Stimulated activated CD8-positive, alpha-beta memory T cell treated with anti-CD3 and anti-CD28 coated beads, Interleukin-15, amount 100 ng/mL, for 48 hours (primary cell): ENCODE results near the gene EIF3F.
A peak's percentile ranks its signal among the peaks of the same experiment; 100 is the strongest.
"Not testable (repeated sequence)": the region's sequence is repeated elsewhere in the genome, so short reads cannot be mapped to it uniquely, and the experiment has no call there.

Source experiments
- DNase-seq, 2 donors: peaks; one replicate each; pipeline ENCODE4 v3.0.0-alpha.2; 2020; ENCODE audit warnings: low read depth in 2 of 2

The EIF3F gene

GRCh38 chr11:7986768-7987559 lies at the start of gene EIF3F:
Gene EIF3F, plus strand, starts transcription at chr11:7987337. Its CDS starts 16 bp downstream, at chr11:7987353.
- DNase-seq, result peak; percentile 75 to 79

- no peak for DNase-seq
These were observed 46.0 kb upstream of the EIF3F start for GRCh38 chr11:7941146-7941545.

GRCh38 chr11:7941608-7942007 lies 45.5 kb upstream of the EIF3F start, which contains the start of gene OR10A3:
Gene OR10A3, minus strand, starts transcription at chr11:7941708. Its CDS starts 2,188 bp downstream, at chr11:7939520.
- no peak for DNase-seq

DNA sequence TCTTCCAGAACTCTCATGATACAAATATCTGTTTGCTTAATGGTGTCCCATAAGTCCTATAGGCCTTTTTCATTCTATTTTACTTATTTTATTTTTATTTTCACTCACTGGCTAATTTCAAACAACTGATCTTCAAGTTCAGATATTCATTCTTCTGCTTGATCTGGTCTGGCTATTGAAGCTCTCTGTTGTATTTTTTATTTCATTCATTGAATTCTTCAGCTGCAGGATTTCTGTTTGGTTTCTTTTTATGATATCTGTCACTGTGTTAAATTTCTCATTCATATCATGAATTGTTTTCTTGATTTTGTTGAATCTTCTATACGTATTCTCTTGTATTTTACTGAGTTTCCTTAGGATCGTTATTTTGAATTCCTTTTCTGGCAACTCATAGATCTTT lies 43.0 kb upstream of the EIF3F start:
- no peak for DNase-seq

DNA sequence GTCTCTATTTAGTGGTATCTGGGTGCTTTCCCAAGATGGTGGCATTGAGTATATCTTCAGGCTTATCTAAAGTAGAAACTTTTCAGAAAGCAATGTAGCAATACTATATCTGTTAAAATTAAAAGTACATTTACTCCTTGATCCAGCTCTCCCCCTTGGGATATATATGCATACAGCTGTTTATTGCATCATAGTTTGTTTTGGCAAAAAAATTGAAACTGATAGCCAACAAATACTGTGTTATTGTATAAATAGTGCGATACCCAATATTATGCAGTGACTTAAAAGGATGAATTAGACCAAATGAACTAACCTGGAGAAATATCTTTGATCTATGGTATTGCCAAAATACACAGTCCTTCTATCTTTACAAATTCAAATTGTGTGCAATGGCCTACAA lies 37.2 kb upstream of the EIF3F start:
- DNase-seq, result no peak

- no peak for DNase-seq
These were observed 31.9 kb upstream of the EIF3F start for GRCh38 chr11:7955191-7955590.

DNA sequence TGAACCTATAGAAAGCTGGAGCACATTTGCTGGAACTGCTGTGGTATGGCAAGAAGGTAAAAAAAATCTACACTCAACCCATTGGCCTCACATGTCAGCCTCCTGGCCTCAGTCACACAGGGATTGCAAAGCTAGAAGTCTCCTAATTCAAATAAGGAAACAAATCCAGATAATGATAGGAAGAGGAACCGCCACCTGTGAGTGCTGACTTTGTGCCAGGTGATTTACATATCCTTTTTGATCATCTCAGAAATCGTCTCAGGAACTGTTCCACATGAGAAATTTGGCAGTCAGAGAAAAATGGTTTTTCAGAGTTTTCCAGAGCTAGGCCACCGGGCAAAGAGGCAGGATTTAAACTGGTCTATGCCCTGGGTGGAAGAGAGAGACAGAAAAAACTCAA lies 22.9 kb upstream of the EIF3F start:
- DNase-seq, result no peak

DNA sequence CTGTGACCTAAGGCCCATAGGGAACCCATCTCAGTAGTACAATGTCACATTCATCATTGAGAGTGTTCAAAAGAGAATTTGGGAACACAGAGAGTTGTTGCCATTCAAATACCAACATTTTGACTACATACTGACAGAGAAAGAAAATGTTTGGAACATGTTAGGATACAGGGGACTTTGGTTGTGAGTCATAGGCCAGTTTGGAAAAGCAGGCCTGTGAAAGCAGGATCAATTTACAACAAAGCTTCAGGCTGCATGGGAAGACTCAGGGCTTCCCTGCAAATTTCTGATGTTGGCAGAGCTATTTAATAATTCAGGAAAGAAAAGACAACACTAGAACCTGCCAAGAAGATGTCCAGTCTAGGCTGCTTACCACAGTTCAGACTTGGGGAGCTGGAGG lies 22.3 kb upstream of the EIF3F start:
- DNase-seq, result no peak

DNA sequence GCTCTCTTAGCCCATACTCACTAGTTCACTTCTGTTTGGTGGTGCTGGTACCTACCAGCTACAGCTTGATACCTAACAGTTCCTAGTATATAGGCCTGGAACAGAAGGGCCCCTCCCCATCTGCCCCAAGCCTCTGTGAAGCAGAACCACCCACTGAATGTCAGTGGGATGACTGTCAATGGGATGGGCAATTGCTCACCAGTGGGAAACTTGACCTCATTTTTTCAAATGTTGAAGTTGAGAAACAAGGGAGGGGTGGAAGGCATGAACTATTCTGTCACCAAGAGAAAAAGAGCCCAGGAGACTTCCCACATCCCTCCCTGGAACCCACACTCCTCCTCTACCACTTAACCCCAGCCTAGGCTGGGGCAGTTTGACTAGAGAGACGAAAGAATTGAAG lies 21.8 kb upstream of the EIF3F start, which contains the start of gene NLRP10:
NLRP10 (minus strand) TSS at position 62 of the 400 bp plus-strand sequence. CDS start 1,952 bp downstream, outside the sequence.
- DNase-seq, result no peak

GRCh38 chr11:7967097-7967496 lies 20.0 kb upstream of the EIF3F start:
- DNase-seq, result no peak

DNA sequence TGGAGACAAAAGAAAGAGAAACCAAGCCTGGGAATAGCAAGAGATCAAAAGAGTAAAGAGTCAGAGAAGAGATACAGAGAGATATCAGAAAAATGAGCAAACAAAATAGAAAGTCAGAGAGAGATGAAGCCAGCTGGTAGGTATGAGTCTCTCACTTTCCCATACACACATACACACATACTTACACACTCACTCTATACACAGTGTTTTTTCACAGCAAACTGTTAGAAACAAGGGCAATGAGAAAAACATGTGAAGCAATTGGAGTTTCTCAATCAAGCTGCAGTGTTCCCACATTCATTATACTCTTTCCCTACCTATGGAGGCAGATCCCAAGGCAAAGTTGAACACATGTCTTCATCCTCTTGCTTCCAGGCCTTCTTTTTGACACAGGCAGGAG lies 19.3 kb upstream of the EIF3F start:
- no peak for DNase-seq

- no peak for DNase-seq
These were observed 18.5 kb upstream of the EIF3F start for GRCh38 chr11:7968686-7969085.

GRCh38 chr11:7969756-7970646 lies 17.1 kb upstream of the EIF3F start:
- DNase-seq, result no peak

DNA sequence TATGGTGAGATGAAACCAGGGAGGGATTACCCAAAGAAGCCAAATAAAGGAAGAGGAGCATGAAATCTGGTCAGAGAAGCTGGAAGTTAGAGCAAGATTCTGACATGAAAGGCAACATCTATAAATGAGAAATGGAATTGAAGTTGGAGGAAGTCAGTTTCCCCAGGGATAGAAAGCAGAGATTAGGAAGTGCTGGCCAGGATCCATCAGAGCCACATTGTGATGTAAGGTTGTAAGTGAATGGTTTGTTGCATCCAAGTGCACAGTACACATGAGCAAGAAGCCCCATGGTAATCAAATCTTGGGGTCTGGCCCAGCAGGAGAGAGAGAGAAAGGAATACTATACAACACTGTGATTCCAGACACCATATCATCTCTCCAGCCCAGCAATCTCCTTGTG lies 15.3 kb upstream of the EIF3F start:
- no peak for DNase-seq

- no peak for DNase-seq
These were observed 14.1 kb upstream of the EIF3F start for GRCh38 chr11:7973011-7973410.

- no peak for DNase-seq
These were observed 12.5 kb upstream of the EIF3F start for GRCh38 chr11:7974668-7975067.

GRCh38 chr11:7977232-7977917 lies 9.8 kb upstream of the EIF3F start:
- no peak for DNase-seq

GRCh38 chr11:7981619-7982157 lies 5.4 kb upstream of the EIF3F start:
- DNase-seq, result no peak

DNA sequence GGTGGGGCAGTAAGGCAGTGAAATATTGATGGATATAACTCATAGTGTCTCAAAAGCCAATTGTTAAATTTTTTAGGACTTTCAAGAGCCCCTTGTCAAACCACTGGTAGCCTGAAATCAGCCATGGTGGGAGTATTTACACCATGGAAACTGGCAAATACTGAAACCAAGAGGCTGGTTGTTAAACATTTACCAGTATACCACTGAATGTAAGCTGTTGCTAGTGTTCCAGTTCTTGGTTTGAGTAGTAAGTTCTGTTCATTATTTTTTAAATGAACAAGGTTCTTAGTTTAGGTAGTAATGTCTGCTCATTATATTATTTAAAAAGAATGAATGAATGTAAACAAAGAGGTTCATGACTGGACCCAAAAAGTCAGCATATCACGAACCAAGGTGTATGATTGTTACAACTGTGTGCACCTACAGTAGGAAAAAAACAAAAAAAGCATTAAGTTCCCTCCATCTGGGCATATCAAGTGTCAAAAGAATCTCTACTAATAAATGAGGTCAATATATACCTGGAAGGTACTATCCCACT lies 4.5 kb upstream of the EIF3F start:
- no peak for DNase-seq

DNA sequence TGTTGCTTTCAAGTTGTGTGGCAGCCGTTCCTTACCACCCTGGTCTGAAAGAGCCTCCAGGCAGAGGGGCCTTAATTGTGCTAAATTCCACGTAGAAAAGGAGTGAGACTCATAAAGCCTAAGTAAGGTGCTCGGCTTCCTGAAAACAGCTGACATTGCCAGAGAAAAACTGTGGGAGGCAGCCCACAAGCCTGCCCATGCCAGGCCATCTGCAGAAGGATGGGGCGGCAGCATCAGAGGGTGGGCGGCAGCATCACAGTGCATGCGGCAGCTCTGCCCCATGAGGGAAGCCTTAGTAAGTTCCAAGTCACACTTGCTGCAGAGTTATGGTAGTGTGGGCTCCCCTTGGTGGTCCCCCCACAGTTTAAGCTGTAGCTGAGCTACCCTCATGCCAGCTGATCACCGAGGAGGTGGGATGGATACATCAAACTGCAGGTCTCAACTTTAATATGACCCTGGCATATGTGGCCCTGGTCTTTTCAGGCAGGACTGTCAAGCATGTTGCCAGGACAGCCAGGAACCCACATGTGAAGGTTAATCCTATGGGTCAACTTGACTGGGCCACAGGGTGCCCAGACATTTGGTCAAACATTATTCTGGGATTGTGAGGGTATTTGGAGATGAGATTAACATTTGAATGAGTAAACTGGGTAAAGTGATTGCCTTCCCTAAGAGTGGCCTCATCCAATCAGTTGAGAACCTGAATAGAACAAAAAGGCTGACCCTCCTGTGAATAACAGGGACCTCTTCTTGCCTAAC lies 3.1 kb upstream of the EIF3F start:
- no peak for DNase-seq

DNA sequence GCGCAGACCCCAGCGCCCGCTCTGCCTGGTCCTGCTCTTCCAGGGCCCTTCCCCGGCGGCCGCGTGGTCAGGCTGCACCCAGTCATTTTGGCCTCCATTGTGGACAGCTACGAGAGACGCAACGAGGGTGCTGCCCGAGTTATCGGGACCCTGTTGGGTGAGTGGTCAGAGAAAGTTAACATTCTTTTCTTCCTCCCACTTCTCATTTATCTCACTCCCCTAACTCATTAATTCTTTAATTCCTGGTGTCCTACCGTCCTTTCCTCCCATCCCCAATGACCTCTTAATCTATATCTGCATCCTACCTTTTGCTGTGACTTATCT lies 385 bp downstream of the EIF3F start:
- not testable (repeated sequence) for DNase-seq
